Tibial nerve (tissue), 4 donors: ENCODE results near the gene LCE5A. TPM values are rescaled to one million over a fixed set of nuclear protein-coding genes. Genes with fewer than 3 reads are reported as not detected.
"Not testable (repeated sequence)": the region's sequence is repeated elsewhere in the genome, so short reads cannot be mapped to it uniquely, and the experiment has no call there.

Experiments
- DNase-seq, 2 donors: peaks; one replicate each; pipeline ENCODE4 v3.0.0-alpha.2; 2019; ENCODE audit warnings: low spot score in 2 of 2
- H3K27ac ChIP-seq, 4 donors: fragments of 200-600 bp; sonication (generic) in 3 of 4; one replicate each; pipeline ENCODE4 v1.5.1; 2017 to 2019; ENCODE audit warnings: mild to moderate bottlenecking in 1 of 4
- H3K27me3 ChIP-seq, 2 donors: fragments of 200-600 bp; sonication (generic) in 1 of 2; one replicate each; pipeline versions ENCODE4 v1.5.1 to v1.6.0; 2017 to 2019
- H3K36me3 ChIP-seq, 3 donors: fragments of 200-600 bp; sonication (generic); one replicate each; pipeline ENCODE4 v1.5.1; 2018 to 2019
- H3K4me1 ChIP-seq, 4 donors: fragments of 200-600 bp; sonication (generic) in 3 of 4; one replicate each; pipeline ENCODE4 v1.5.1; 2017 to 2019
- H3K4me3 ChIP-seq, 4 donors: fragments of 200-600 bp; sonication (generic) in 3 of 4; one replicate each; pipeline ENCODE4 v1.5.1; 2017 to 2019; ENCODE audit warnings: mild to moderate bottlenecking in 1 of 4, moderate library complexity in 1 of 4
- H3K9me3 ChIP-seq, 4 donors: fragments of 200-600 bp; sonication (generic) in 3 of 4; one replicate each; pipeline ENCODE4 v1.5.1; 2017 to 2019
- EP300 ChIP-seq, 2 donors: sonication (generic); formaldehyde crosslinking; IDR thresholded peaks; one replicate each; pipeline ENCODE4 v1.6.1; 2017; ENCODE audit warnings: antibody characterized with exemption in 2 of 2, mild to moderate bottlenecking in 1 of 2
- POLR2A ChIP-seq, 2 donors: fragments of 450-650 bp; IDR thresholded peaks; one replicate each; pipeline ENCODE4 v1.6.1; 2017; ENCODE audit warnings: antibody characterized with exemption in 2 of 2, mild to moderate bottlenecking in 2 of 2, moderate library complexity in 2 of 2
- WGBS, 2 donors: methylation state at CpG; one replicate each; pipeline ENCODE4 v1.1.5; 2018; 5-methylcytosine and 5-hydroxymethylcytosine counted together
- total RNA-seq, 4 donors: library from RNA; depleted of rRNA; stranded (reverse); fragments of >200 nt; gene quantifications; one replicate each; pipeline ENCODE4 v1.1.0, GENCODE V29; 2016
- TF ChIP-seq, protein P1 (sequence below), 5 experiments: fragments of 200-600 bp in 3 of 5; fragments of 450-650 bp in 2 of 5; sonication (generic) in 3 of 5; IDR thresholded peaks; one replicate each; pipeline ENCODE4 v1.5.1; 2016 to 2019; ENCODE audit warnings: antibody characterized with exemption in 5 of 5, mild to moderate bottlenecking in 3 of 5, moderate library complexity in 2 of 5

The LCE5A gene
- total RNA-seq, 4 donors from 2014 or later, result not detected

DNA sequence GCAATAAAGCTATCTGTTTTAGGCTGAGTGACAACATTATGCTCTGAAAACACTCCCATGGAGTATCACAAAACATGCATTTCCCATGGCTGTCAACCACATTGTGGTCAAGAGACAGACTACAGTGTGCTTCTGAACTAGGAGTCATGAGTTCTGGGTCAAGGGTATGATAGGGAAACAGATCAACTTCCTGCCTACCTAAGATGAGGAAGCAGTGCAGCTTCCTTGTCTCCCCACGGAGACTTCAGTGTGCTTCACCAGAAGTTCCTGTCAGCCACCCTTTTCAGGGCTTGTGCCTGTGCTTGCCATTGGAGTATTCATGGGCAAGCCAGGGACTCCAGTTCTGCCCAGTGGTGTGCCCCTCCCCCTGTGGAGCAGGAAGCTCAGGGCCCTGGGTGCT is 36.1 kb downstream of the LCE5A start:
- H3K27me3 ChIP-seq, result no peaks in the 10 kb centered on the region
- no peaks in the 10 kb centered on the region for H3K4me1 ChIP-seq
- no peak overlapping the region for H3K27ac ChIP-seq
- WGBS, 2 donors, result 40 to 73% methylated on average over 1 of the region's 1 CpG
- H3K36me3 ChIP-seq, result no peaks in the 10 kb centered on the region
- H3K9me3 ChIP-seq, result peaks cover 0 to 13% (median 0%) of the 10 kb centered on the region in 4 donors
- TF ChIP-seq EP300 (IDR thresholded peaks at IDR 0.05) (no peak), POLR2A (IDR thresholded peaks at IDR 0.05) (no peak)
- TF ChIP-seq, protein P1, sequence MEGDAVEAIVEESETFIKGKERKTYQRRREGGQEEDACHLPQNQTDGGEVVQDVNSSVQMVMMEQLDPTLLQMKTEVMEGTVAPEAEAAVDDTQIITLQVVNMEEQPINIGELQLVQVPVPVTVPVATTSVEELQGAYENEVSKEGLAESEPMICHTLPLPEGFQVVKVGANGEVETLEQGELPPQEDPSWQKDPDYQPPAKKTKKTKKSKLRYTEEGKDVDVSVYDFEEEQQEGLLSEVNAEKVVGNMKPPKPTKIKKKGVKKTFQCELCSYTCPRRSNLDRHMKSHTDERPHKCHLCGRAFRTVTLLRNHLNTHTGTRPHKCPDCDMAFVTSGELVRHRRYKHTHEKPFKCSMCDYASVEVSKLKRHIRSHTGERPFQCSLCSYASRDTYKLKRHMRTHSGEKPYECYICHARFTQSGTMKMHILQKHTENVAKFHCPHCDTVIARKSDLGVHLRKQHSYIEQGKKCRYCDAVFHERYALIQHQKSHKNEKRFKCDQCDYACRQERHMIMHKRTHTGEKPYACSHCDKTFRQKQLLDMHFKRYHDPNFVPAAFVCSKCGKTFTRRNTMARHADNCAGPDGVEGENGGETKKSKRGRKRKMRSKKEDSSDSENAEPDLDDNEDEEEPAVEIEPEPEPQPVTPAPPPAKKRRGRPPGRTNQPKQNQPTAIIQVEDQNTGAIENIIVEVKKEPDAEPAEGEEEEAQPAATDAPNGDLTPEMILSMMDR (IDR thresholded peaks at IDR 0.05), result no peak
- DNase-seq, result no peak
- H3K4me3 ChIP-seq, result no peak overlapping the region

GRCh38 chr1:152548358-152548757 is 37.8 kb downstream of the LCE5A start:
- peaks cover 0 to 13% (median 0%) of the 10 kb centered on the region in 4 donors for H3K9me3 ChIP-seq
- DNase-seq, H3K27me3 ChIP-seq, H3K36me3 ChIP-seq, H3K4me3 ChIP-seq, H3K27ac ChIP-seq, H3K4me1 ChIP-seq: not testable (repeated sequence)
- WGBS, 2 donors, result 80 to 100% methylated on average over 1 of the region's 1 CpG

Other genes starting within 250 kb of the LCE5A start
- gene FLG, start 185.6 kb upstream of the LCE5A start, total RNA-seq, result not detected
- gene FLG2, start 150.8 kb upstream of the LCE5A start, total RNA-seq, result not detected
- not detected for gene CRNN, start 96.5 kb upstream of the LCE5A start, total RNA-seq
- not detected for gene CRCT1, start 3.7 kb downstream of the LCE5A start, total RNA-seq
- gene LCE3E, start 56.0 kb downstream of the LCE5A start, total RNA-seq, result not detected
- not detected for gene LCE3D, start 69.7 kb downstream of the LCE5A start, total RNA-seq
- not detected for gene LCE3C, start 89.4 kb downstream of the LCE5A start, total RNA-seq
- gene LCE3B, start 103.0 kb downstream of the LCE5A start, total RNA-seq, result not detected
- gene LCE3A, start 112.3 kb downstream of the LCE5A start, total RNA-seq, result not detected
- not detected for gene LCE2D, start 152.6 kb downstream of the LCE5A start, total RNA-seq
- gene LCE2C, start 164.5 kb downstream of the LCE5A start, total RNA-seq, result not detected
- gene LCE2B, start 175.3 kb downstream of the LCE5A start, total RNA-seq, result not detected
- gene LCE2A, start 187.5 kb downstream of the LCE5A start, total RNA-seq, result not detected
- not detected for gene LCE4A, start 197.4 kb downstream of the LCE5A start, total RNA-seq
- not detected for gene KPRP, start 247.2 kb downstream of the LCE5A start, total RNA-seq